ENCODE data around the gene GNE. TPM values are rescaled to one million over a fixed set of nuclear protein-coding genes. Genes with fewer than 3 reads are reported as not detected.
A peak's percentile ranks its signal among the peaks of the same experiment; 100 is the strongest.

The GNE gene
- total RNA-seq, 4 donors from 2014 or later: 30.0 to 42.6 (median 32.6) TPM

DNA sequence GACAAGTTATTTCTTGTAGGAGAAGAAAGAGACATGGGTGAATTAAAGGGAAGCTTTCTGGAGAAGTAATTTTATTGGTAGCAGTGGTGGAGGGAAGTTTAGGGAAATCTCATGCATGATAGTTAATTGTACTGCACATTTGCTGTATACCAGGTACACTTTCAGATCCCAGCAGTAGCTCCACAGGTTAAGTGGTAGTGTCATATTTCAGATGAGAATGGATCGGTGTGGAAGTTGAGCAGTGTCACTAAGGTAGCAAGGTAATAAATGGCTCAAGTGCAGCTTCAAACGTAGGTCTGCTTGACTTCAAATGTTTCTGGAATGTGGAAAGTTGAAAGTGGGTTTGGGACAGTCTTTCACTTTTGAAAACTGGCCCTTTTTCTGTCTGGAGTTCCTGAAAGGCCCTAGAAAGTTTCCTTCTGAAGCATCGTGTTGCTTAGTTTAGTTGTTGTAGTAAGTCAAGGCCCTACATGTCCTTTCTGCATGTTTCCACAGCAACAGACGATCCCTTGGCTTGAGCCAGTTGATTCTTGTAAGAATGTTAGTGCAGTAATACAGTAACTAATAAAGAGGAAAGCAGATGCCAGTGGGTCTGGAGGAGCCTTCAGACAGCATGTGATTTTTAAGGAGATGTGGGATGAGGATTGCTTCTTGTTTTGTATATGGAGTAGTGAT is 63.8 kb downstream of the GNE start:
- no peaks in the 10 kb centered on the region for H3K9me3 ChIP-seq
- H3K27ac ChIP-seq: no peak overlapping the region
- 38 to 39% methylated on average over 4 of the region's 4 CpGs for WGBS, 2 donors
- DNase-seq (ENCODE audit: low spot score in 2 of 2): no peak
- H3K36me3 ChIP-seq: peaks cover 0 to 21% (median 0%) of the 10 kb centered on the region in 3 donors
- TF ChIP-seq, protein P1, sequence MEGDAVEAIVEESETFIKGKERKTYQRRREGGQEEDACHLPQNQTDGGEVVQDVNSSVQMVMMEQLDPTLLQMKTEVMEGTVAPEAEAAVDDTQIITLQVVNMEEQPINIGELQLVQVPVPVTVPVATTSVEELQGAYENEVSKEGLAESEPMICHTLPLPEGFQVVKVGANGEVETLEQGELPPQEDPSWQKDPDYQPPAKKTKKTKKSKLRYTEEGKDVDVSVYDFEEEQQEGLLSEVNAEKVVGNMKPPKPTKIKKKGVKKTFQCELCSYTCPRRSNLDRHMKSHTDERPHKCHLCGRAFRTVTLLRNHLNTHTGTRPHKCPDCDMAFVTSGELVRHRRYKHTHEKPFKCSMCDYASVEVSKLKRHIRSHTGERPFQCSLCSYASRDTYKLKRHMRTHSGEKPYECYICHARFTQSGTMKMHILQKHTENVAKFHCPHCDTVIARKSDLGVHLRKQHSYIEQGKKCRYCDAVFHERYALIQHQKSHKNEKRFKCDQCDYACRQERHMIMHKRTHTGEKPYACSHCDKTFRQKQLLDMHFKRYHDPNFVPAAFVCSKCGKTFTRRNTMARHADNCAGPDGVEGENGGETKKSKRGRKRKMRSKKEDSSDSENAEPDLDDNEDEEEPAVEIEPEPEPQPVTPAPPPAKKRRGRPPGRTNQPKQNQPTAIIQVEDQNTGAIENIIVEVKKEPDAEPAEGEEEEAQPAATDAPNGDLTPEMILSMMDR (IDR thresholded peaks at IDR 0.05): no peak
- TF ChIP-seq POLR2A (IDR thresholded peaks at IDR 0.05) (no peak), EP300 (IDR thresholded peaks at IDR 0.05) (no peak)
- no peak overlapping the region for H3K4me3 ChIP-seq
- H3K27me3 ChIP-seq: no peaks in the 10 kb centered on the region
- H3K4me1 ChIP-seq: peaks cover 0 to 57% (median 26%) of the 10 kb centered on the region in 4 donors

DNA sequence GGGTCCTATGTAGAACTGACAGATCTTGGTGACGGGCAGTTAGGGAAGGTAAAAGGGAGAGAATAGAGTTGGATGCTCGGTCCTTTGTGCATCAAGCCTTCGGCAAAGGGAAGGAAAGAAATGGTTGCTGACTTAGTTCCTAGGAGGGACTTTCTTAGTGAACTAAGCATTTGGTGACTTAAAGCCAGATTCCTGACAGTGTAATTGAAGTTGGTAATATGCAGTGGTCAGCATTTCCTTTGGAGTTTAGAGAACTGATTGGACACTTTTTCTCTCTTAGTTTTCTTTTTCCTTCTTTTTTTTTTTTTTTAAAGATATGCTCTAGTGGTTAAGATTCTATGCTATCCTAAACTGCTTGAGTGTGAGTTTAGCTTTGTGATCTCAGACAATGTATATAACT is 65.2 kb downstream of the GNE start:
- no peak for DNase-seq (ENCODE audit: low spot score in 2 of 2)
- no peak overlapping the region for H3K27ac ChIP-seq
- peaks cover 0 to 57% (median 26%) of the 10 kb centered on the region in 4 donors for H3K4me1 ChIP-seq
- H3K36me3 ChIP-seq: peaks cover 0 to 6% (median 0%) of the 10 kb centered on the region in 3 donors
- WGBS, 2 donors: 71 to 73% methylated on average over 3 of the region's 3 CpGs
- TF ChIP-seq, protein P1 (IDR thresholded peaks at IDR 0.05): no peak
- TF ChIP-seq EP300 (IDR thresholded peaks at IDR 0.05) (no peak), POLR2A (IDR thresholded peaks at IDR 0.05) (no peak)
- peak overlapping the region in 2 of 4 donors; percentile 14 to 89 for H3K4me3 ChIP-seq
- no peaks in the 10 kb centered on the region for H3K9me3 ChIP-seq
- no peaks in the 10 kb centered on the region for H3K27me3 ChIP-seq

DNA sequence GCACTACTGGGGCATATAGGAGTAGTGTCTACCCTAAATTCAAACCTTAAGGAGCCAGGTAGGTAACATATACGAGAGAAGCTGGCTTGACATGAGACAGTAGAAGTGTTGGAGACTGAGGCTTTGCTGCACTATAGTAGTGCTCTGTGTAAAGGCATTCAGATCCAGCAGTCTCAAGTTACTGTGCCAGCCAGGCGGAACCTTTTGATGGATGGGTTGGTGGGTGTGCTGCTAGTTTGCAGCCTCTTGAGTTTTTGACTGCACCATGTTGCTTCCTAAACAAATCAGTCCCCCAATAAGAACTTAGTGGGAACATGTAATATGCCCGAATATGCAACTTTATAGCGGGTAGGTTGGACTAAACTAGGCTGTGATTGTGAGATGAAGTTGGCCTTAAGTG is 66.1 kb downstream of the GNE start:
- 65 to 79% methylated on average over 4 of the region's 4 CpGs for WGBS, 2 donors
- Histone ChIP-seq H3K9me3 (no peaks in the 10 kb centered on the region), H3K4me3 (peak overlapping the region in 3 of 4 donors; percentile 77 to 97 (median 89)), H3K27me3 (no peaks in the 10 kb centered on the region), H3K4me1 (peaks cover 0 to 51% (median 26%) of the 10 kb centered on the region in 4 donors), H3K36me3 (peaks cover 0 to under 1% (median 0%) of the 10 kb centered on the region in 3 donors), H3K27ac (peak overlapping the region in 1 of 4 donors; percentile 96)
- DNase-seq (ENCODE audit: low spot score in 2 of 2): no peak
- TF ChIP-seq, protein P1 (IDR thresholded peaks at IDR 0.05): no peak
- TF ChIP-seq EP300 (IDR thresholded peaks at IDR 0.05): no peak
- no peak for TF ChIP-seq POLR2A (IDR thresholded peaks at IDR 0.05)

DNA sequence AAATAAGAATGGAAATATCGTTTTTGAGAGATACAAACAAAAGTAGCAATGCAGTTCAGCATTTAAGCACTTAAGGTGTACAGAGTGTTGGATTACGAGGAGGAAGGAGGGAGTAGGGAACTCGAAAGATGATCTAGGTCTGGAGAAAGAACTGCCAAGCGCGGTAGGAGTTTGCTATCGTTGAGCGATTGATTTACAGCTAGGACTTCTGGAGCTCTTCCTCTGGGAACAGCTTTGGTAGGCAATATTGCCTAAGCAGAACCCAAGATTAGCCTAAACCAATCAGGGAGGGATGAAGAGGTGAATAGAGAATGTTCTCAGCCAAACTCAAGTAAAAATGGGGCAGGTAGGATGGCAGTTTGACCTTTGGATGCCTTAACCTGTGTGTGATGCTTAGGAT is 66.6 kb downstream of the GNE start:
- peaks cover 0 to 49% (median 26%) of the 10 kb centered on the region in 4 donors for H3K4me1 ChIP-seq
- no peak for DNase-seq (ENCODE audit: low spot score in 2 of 2)
- TF ChIP-seq POLR2A (IDR thresholded peaks at IDR 0.05): no peak
- no peak for TF ChIP-seq EP300 (IDR thresholded peaks at IDR 0.05)
- H3K27me3 ChIP-seq: no peaks in the 10 kb centered on the region
- H3K4me3 ChIP-seq: peak overlapping the region; percentile 58 to 97 (median 83)
- H3K9me3 ChIP-seq: no peaks in the 10 kb centered on the region
- no peaks in the 10 kb centered on the region for H3K36me3 ChIP-seq
- 1% methylated on average over 7 of the region's 7 CpGs for WGBS, 2 donors
- H3K27ac ChIP-seq: peak overlapping the region in 3 of 4 donors; percentile 90 to 96 (median 90)

DNA sequence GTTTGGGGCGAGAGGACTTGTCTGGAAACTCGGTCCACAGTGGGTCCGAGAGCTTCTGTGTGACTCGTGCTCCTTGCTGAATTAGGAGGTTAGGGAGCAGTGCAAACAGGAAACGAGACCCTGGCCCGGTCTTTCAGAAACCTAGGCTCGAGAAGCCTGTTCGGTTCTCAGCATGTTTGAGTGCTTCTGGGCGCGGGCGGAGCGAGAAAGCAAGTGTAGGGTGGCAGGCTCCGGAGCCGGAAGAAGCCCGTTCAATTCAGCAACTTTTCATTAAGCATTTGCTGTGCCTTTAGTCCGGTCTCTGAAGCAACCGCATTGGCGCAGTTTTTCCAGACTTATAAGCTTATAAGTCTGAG is 67.0 kb downstream of the GNE start:
- peak in 1 of 2 donors; percentile 17 for DNase-seq (ENCODE audit: low spot score in 2 of 2)
- peak overlapping the region; percentile 58 to 97 (median 83) for H3K4me3 ChIP-seq
- H3K4me1 ChIP-seq: peaks cover 0 to 49% (median 26%) of the 10 kb centered on the region in 4 donors
- 0 to 1% methylated on average over 14 to 18 of the region's 18 CpGs for WGBS, 2 donors
- H3K27ac ChIP-seq: peak overlapping the region; percentile 83 to 96 (median 90)
- no peaks in the 10 kb centered on the region for H3K36me3 ChIP-seq
- H3K9me3 ChIP-seq: no peaks in the 10 kb centered on the region
- H3K27me3 ChIP-seq: no peaks in the 10 kb centered on the region
- TF ChIP-seq EP300 (IDR thresholded peaks at IDR 0.05) (no peak), POLR2A (IDR thresholded peaks at IDR 0.05) (no peak)
- TF ChIP-seq, protein P1 (IDR thresholded peaks at IDR 0.05): no peak
